GM19324 (cell line): ENCODE measurements around the gene CRYBG2.

ENCODE experiments used
- ATAC-seq: cut with Tn5 transposase; IDR thresholded peaks from one replicate; pipeline ENCODE4 v1.9.1; 2021; ENCODE audit warnings: mild to moderate bottlenecking, moderate library complexity; ENCODE audit not compliant: unreplicated experiment, low FRiP score

CRYBG2 gene

GRCh38 chr1:26282401-26282918, 71.5 kb downstream of the CRYBG2 start:
- no peak for ATAC-seq

GRCh38 chr1:26281971-26282370, 72.0 kb downstream of the CRYBG2 start:
- no peak for ATAC-seq

- ATAC-seq: no peak
Measured at GRCh38 chr1:26281091-26281958, 72.6 kb downstream of the CRYBG2 start.

GRCh38 chr1:26280333-26281042, 73.4 kb downstream of the CRYBG2 start:
- ATAC-seq: no peak

DNA sequence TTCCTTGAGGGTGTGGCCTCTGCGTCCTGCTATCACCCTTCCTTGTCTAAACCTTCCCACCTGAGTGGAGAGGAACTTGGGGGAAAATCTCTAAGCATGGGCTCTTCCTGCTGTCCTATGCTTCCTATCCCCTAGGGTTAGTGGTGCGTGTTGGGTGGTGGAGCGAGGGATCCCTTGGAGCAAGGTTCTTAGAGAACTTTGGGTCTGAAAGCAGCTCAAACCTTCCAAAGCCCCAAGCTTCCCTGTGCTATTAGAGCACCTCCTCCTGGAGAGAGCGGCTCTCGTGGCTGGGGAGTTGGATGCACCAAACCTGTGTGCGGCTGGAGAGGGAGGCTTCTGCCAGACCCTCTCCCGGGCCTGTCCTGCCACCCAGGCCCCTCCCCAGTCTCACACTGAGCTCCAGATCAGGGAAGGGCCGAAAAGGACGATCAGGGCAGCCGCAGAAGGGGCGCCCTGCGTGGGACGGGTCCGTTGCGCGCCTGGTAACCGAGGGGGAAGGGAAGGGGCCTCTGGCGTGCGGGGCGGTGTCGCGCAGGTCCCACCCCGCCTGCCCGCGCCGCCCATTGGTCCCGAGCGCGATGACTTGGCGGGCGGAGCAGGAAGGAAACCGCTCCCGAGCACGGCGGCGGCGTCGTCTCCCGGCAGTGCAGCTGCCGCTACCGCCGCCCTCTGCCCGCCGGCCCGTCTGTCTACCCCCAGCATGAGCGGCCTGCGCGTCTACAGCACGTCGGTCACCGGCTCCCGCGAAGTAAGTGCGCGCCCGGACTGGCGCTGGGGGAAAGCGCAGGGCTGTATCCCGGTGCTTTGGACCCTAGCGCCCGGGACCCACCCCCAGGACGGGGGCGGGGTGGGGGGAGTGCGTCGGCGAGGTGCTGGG, 74.2 kb downstream of the CRYBG2 start, which contains the start of gene SH3BGRL3:
SH3BGRL3 (plus strand) TSS at position 631 of the 877 bp plus-strand sequence; CDS start at position 701, 70 bp downstream.
- peak; percentile 75 for ATAC-seq

- no peak for ATAC-seq
Measured at GRCh38 chr1:26278724-26279455, 75.0 kb downstream of the CRYBG2 start.

DNA sequence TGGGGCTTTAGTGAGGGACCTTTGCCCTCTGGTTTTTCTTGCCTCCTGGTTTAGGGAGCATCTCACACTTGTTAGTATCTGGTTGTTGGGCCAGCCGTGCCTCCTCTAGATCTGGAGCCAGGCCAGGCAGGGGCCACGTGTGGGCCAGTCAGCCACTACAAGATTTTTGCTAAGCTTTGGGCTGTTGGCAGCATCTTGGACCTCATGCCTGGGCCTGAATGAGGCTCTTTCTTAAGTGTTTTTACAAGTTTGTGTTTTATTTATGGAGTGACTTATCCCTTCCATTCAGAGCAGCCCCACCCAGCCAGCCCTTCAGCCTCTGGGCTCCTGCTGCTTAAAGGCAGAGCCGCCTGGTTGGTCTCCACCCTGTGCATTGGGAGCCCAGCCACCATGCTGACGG, 75.6 kb downstream of the CRYBG2 start:
- ATAC-seq: no peak

DNA sequence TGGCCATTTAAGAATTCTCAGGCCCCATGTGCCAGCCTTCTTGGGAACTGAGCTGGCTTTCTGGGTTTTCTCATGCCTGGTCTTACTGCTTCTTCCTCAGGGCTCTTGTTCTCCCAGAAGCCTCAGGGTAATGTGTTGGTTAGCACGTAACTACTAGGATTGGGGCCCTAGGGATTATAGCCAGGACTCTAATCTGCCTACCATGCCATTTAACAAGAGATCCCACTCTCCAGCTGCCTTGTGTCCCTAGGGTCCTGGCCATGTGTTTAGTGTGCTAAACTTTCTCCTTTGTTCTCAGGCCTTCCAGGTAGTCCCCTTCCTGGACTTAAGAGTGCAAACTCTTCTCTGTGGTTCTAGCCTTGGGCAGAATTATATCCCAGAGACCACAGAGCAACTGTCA, 76.2 kb downstream of the CRYBG2 start:
- no peak for ATAC-seq

- no peak for ATAC-seq
Measured at GRCh38 chr1:26277261-26277661, 76.7 kb downstream of the CRYBG2 start.

DNA sequence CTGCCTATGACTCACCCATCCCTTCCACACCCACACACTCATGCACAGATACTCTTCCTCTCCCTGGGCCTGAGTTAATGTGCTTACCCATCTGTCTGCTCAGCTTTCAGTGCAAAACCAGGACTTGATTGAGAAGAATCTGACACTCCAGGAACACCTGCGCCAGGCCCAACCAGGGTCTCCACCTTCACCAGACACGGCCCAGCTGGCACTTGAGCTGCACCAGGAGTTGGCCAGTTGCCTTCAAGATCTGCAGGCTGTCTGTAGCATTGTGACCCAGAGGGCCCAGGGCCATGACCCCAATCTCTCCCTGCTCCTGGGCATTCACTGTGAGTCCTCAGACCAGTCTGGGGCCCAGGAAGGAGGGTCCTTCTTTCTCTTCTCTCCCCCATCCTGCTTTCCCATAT, 77.5 kb downstream of the CRYBG2 start:
- no peak for ATAC-seq

DNA sequence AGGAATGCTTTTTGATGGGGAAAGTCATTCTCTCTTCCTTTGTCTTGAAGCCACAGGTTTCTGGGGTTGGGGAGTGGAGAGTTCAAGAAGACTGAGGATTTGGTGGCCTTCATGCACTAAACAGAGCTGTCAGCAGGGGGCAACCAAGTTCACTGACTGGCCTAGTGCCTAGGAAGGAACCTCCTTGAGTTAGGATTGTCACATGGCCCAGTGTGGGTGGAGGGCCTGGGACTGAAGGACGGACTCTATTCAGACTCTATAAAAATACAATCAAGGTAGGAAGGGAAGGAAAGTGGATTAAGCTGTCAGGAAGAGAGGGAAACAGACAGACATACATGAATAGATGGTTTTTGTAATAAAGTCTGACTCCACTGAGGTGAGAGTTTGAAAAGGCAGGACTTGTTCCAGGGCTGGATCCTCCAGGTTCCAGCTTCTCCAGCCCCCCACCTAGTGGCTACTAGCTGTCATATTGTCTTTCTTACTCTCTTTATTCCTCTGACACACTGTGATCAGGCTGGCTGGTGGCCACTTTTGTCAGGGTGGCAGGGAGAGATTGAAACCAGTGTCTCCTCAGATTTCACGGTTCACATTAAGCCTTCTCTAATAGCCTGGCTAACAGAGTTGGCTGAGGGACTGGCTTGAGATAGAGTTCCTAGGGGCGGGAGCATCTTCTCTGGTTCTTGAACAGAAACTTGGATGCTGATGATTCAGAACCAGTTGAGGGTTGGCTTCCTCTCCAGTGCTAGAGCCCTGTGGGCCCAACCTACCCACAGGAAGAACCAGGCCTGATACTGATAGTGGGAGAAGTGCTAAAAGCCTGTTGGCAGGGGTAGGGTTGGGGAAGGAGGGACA, 78.1 kb downstream of the CRYBG2 start:
- no peak for ATAC-seq

DNA sequence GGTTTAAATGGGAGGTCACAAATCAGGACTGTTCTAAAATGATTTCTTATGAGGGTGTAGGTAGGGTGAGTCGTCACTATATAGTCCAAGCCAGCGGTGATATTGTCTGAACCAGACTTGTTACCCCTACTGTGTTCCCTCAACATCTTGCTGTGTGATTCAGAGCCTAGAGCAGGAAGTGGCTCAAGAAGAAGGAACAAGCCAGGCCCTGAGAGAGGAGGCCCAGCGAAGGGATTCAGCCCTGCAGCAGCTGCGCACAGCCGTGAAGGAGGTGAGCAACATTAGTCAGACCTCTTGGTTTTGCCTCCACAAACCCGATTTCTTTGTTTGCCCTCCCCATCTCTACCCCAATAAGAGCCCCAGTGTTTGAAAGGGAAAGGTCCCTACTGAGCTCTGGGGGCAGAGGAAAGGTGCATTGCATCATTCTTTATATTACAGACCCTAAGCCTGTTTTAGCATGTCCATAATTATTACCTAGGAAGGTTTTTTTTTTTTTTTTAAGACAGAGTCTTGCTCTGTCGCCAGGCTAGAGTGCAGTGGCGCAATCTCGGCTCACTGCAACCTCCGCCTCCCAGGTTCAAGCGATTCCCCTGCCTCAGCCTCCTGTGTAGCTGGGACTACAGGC, 79.0 kb downstream of the CRYBG2 start:
- no peak for ATAC-seq
